ENCODE results near the gene NFKBIB. TPM values are rescaled to one million over a fixed set of nuclear protein-coding genes. Genes with fewer than 3 reads are reported as not detected.
A peak's percentile ranks its signal among the peaks of the same experiment; 100 is the strongest.
"Not testable (repeated sequence)": the region's sequence is repeated elsewhere in the genome, so short reads cannot be mapped to it uniquely, and the experiment has no call there.

Gene NFKBIB
- total RNA-seq, 1 experiment from 2014 or later: 33.8 TPM

GRCh38 chr19:38853214-38853613 lies 46.6 kb upstream of the NFKBIB start:
- Histone ChIP-seq H3K14ac (ENCODE audit: insufficient read depth, low read length) (no peak overlapping the region), H3K9ac (ENCODE audit: extremely low read depth, insufficient read length, low read length) (no peak overlapping the region), H4K20me1 (ENCODE audit: control insufficient read depth, insufficient read depth, insufficient read length) (no peaks in the 10 kb centered on the region), H3K9me3 (ENCODE audit: control insufficient read depth, low read depth, low read length) (no peaks in the 10 kb centered on the region), H3K4ac (ENCODE audit: low read depth, low read length) (no peak overlapping the region), H4K5ac (ENCODE audit: insufficient read length, low read depth, low read length) (no peak overlapping the region), H3K4me2 (ENCODE audit: insufficient read depth, insufficient read length, low read length) (peak overlapping the region; percentile 86), H2BK20ac (ENCODE audit: low read depth, low read length, poor library complexity, severe bottlenecking) (no peak overlapping the region), H4K91ac (ENCODE audit: insufficient read length, low read depth, low read length) (no peak overlapping the region), H3K4me1 (ENCODE audit: insufficient read depth, low read length) (no peaks in the 10 kb centered on the region), H3K79me2 (ENCODE audit: insufficient read depth, low read length) (peaks cover 9% of the 10 kb centered on the region), H2BK15ac (ENCODE audit: low read depth, low read length) (no peak overlapping the region), H3K79me1 (ENCODE audit: insufficient read depth, low read depth, low read length, poor library complexity, severe bottlenecking) (no peaks in the 10 kb centered on the region), H3T11ph (ENCODE audit: low read length) (no peak overlapping the region), H3K27me3 (ENCODE audit: insufficient read depth, low read length) (no peaks in the 10 kb centered on the region), H2BK12ac (ENCODE audit: insufficient read length, low read depth, low read length) (no peak overlapping the region), H2AK5ac (ENCODE audit: insufficient read length, low read length) (no peak overlapping the region), H3K56ac (ENCODE audit: insufficient read length, low read depth, low read length) (no peak overlapping the region), H3K23me2 (ENCODE audit: insufficient read length, low read depth, low read length, poor library complexity, severe bottlenecking) (peaks cover 26% of the 10 kb centered on the region), H4K8ac (replicated peaks; ENCODE audit: insufficient read length, low read depth, low read length) (no peak overlapping the region), H2AFZ (ENCODE audit: low read length) (no peak overlapping the region), H3K18ac (ENCODE audit: insufficient read length, low read depth, low read length) (no peak overlapping the region), H2BK120ac (ENCODE audit: low read depth, low read length, poor library complexity, severe bottlenecking) (no peak overlapping the region), H2BK5ac (ENCODE audit: insufficient read length, low read length) (no peak overlapping the region), H3K23ac (ENCODE audit: insufficient read length, low read depth, low read length) (no peak overlapping the region), H3K27ac (ENCODE audit: insufficient read length, low read depth, low read length) (no peak overlapping the region)
- no peak for TF ChIP-seq CTCF (conservative IDR thresholded peaks at IDR 0.05)
- Mint-ChIP-seq H3K4me3 (peak overlapping the region; percentile 80 to 96), H3K9me3 (peaks cover 22% of the 10 kb centered on the region in 2 experiments), H3K4me1 (peaks cover 20 to 27% of the 10 kb centered on the region in 2 experiments), H3K27ac (peak overlapping the region; percentile 90 to 98 (median 96); a peak in 3 of 7 replicates), H3K36me3 (ENCODE audit: insufficient read depth in 1 of 3, low read depth in 3 of 3) (peaks cover 14 to 23% (median 14%) of the 10 kb centered on the region in 3 experiments), H3K27me3 (ENCODE audit: low read depth) (peaks cover 5% of the 10 kb centered on the region)
- no peak for DNase-seq
- no CpG with 5 or more reads among the region's 17 CpGs for WGBS (ENCODE audit: extremely low coverage, insufficient read length, low lambda C conversion rate)

DNA sequence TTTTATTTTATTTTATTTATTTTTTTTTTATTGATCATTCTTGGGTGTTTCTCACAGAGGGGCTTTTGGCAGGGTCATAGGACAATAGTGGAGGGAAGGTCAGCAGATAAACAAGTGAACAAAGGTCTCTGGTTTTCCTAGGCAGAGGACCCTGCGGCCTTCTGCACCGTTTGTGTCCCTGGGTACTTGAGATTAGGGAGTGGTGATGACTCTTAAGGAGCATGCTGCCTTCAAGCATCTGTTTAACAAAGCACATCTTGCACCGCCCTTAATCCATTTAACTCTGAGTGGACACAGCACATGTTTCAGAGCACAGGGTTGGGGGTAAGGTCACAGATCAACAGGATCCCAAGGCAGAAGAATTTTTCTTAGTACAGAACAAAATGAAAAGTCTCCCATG lies 44.8 kb upstream of the NFKBIB start:
- H3K18ac ChIP-seq (ENCODE audit: insufficient read length, low read depth, low read length); H3K27me3 ChIP-seq (ENCODE audit: insufficient read depth, low read length); H2AFZ ChIP-seq (ENCODE audit: low read length); H3K9me3 ChIP-seq (ENCODE audit: control insufficient read depth, low read depth, low read length); H3K4me2 ChIP-seq (ENCODE audit: insufficient read depth, insufficient read length, low read length); H4K91ac ChIP-seq (ENCODE audit: insufficient read length, low read depth, low read length); H3K79me1 ChIP-seq (ENCODE audit: insufficient read depth, low read depth, low read length, poor library complexity, severe bottlenecking); H2BK5ac ChIP-seq (ENCODE audit: insufficient read length, low read length); DNase-seq; H3K23ac ChIP-seq (ENCODE audit: insufficient read length, low read depth, low read length); H2AK5ac ChIP-seq (ENCODE audit: insufficient read length, low read length); H3T11ph ChIP-seq (ENCODE audit: low read length); H3K27ac Mint-ChIP-seq; H3K9ac ChIP-seq (ENCODE audit: extremely low read depth, insufficient read length, low read length); H3K14ac ChIP-seq (ENCODE audit: insufficient read depth, low read length); H3K56ac ChIP-seq (ENCODE audit: insufficient read length, low read depth, low read length); H3K4ac ChIP-seq (ENCODE audit: low read depth, low read length); H4K8ac ChIP-seq (replicated peaks; ENCODE audit: insufficient read length, low read depth, low read length); H3K4me1 ChIP-seq (ENCODE audit: insufficient read depth, low read length); H2BK15ac ChIP-seq (ENCODE audit: low read depth, low read length); H3K27me3 Mint-ChIP-seq (ENCODE audit: low read depth); H3K79me2 ChIP-seq (ENCODE audit: insufficient read depth, low read length); H2BK120ac ChIP-seq (ENCODE audit: low read depth, low read length, poor library complexity, severe bottlenecking); H4K20me1 ChIP-seq (ENCODE audit: control insufficient read depth, insufficient read depth, insufficient read length); H4K5ac ChIP-seq (ENCODE audit: insufficient read length, low read depth, low read length); H3K27ac ChIP-seq (ENCODE audit: insufficient read length, low read depth, low read length); H2BK12ac ChIP-seq (ENCODE audit: insufficient read length, low read depth, low read length); H3K4me3 Mint-ChIP-seq; H2BK20ac ChIP-seq (ENCODE audit: low read depth, low read length, poor library complexity, severe bottlenecking): not testable (repeated sequence)
- peaks cover 4 to 14% (median 5%) of the 10 kb centered on the region in 3 experiments for H3K36me3 Mint-ChIP-seq (ENCODE audit: insufficient read depth in 1 of 3, low read depth in 3 of 3)
- H3K4me1 Mint-ChIP-seq: peaks cover 15 to 22% of the 10 kb centered on the region in 2 experiments
- WGBS (ENCODE audit: extremely low coverage, insufficient read length, low lambda C conversion rate): no CpG with 5 or more reads among the region's 3 CpGs
- peaks cover 22% of the 10 kb centered on the region in 2 experiments for H3K9me3 Mint-ChIP-seq
- H3K23me2 ChIP-seq (ENCODE audit: insufficient read length, low read depth, low read length, poor library complexity, severe bottlenecking): peaks cover 18% of the 10 kb centered on the region
